MCF 10A (cell line): Measurements from ENCODE around the gene ST3GAL6. TPM values are rescaled to one million over a fixed set of nuclear protein-coding genes. Genes with fewer than 3 reads are reported as not detected.

Experiments
- BruUV-seq: library from RNA; stranded (reverse); fragments of 400-500 nt; replicated peaks from 2 replicates; lab custom pipeline; 2021; lab: Mats Ljungman, UMichigan
- CTCF ChIA-PET: fragments of 300-600 bp; sonication (Branson Sonifier 250); formaldehyde crosslinking; extraction: SDS; loops from one replicate; lab custom pipeline; 2021; ENCODE audit warnings: antibody characterized with exemption, inconsistent platforms; lab: Yijun Ruan, JAX
- POLR2A ChIA-PET: fragments of 300-600, 350-650 bp; sonication (Branson Sonifier 250); formaldehyde crosslinking; extraction: SDS; loops from one replicate; lab custom pipeline; 2020; ENCODE audit warnings: antibody characterized with exemption, inconsistent platforms; lab: Yijun Ruan, JAX
- DNase-seq: peaks from one replicate; pipeline ENCODE4 v3.0.0-alpha.2; 2018; ENCODE audit not compliant: unreplicated experiment
- H3K27ac Mint-ChIP-seq: one replicate; pipeline ENCODE4 v1.8.0; 2022; ENCODE audit warnings: mild to moderate bottlenecking, low read depth, mixed read lengths; ENCODE audit not compliant: unreplicated experiment
- H3K27me3 Mint-ChIP-seq: one replicate; pipeline ENCODE4 v1.8.0; 2022; ENCODE audit warnings: mixed read lengths; ENCODE audit not compliant: insufficient read depth, unreplicated experiment
- H3K36me3 Mint-ChIP-seq: one replicate; pipeline ENCODE4 v1.8.0; 2022; ENCODE audit warnings: mild to moderate bottlenecking, moderate library complexity, mixed read lengths; ENCODE audit not compliant: insufficient read depth, unreplicated experiment
- H3K4me1 Mint-ChIP-seq: one replicate; pipeline ENCODE4 v1.8.0; 2022; ENCODE audit warnings: mixed read lengths; ENCODE audit not compliant: insufficient read depth, unreplicated experiment
- H3K4me3 Mint-ChIP-seq: one replicate; pipeline ENCODE4 v1.8.0; 2022; ENCODE audit warnings: mild to moderate bottlenecking, moderate library complexity, mixed read lengths; ENCODE audit not compliant: unreplicated experiment
- H3K9me3 Mint-ChIP-seq: one replicate; pipeline ENCODE4 v1.8.0; 2022; ENCODE audit warnings: mixed read lengths; ENCODE audit not compliant: unreplicated experiment
- intact Hi-C: fragments of 100-400 bp; cut with micrococcal nuclease; formaldehyde crosslinking; loops from 2 replicates; pipeline ENCODE4 v1.14.1; 2022
- total RNA-seq: library from RNA; stranded (reverse); gene quantifications from 2 replicates; pipeline ENCODE4 v1.2.3, GENCODE V29; 2022
- TF ChIP-seq, protein P1 (sequence below): fragments of 200-600 bp; IDR thresholded peaks from one replicate; pipeline ENCODE4 v1.8.0; 2022; ENCODE audit warnings: antibody characterized with exemption, mild to moderate bottlenecking; ENCODE audit not compliant: unreplicated experiment

ST3GAL6 gene
- total RNA-seq, 1 experiment from 2014 or later = 1.2 TPM

DNA sequence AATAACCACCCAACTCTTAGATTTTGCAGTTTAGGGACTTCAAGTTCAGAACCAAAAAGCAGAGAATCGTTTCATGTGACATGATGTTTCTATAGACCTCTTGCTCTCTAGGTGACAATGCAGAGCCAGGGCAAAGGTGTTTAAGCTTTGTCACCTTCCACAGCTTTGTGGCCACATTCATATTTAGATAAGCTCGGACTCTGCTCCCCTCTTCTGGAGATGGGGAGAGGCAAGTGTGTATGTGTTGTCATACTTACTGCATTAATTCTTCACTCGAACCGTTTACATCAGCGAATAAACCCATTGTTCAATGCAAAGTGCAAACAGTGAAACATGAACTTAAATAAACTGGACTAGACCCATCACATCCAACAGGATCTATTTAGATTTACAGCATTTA is 33.2 kb downstream of the ST3GAL6 start:
- Mint-ChIP-seq H3K36me3 (peaks cover 47% of the 10 kb centered on the region), H3K4me3 (no peak overlapping the region), H3K27me3 (no peaks in the 10 kb centered on the region), H3K9me3 (no peaks in the 10 kb centered on the region), H3K4me1 (peaks cover 12% of the 10 kb centered on the region), H3K27ac (no peak overlapping the region)
- CTCF ChIA-PET = interaction anchor here (1.1 kb wide), 1 partner anchor 200 kb away, joined by 5 read pairs; no protein-coding TSS in a partner anchor
- POLR2A ChIA-PET = interaction anchor here (1.0 kb wide), 1 partner anchor 10 kb away, joined by 3 read pairs; no protein-coding TSS in a partner anchor
- intact Hi-C loops = no loop called here
- BruUV-seq = no TSS peak
- no peak for DNase-seq
- TF ChIP-seq, protein P1, sequence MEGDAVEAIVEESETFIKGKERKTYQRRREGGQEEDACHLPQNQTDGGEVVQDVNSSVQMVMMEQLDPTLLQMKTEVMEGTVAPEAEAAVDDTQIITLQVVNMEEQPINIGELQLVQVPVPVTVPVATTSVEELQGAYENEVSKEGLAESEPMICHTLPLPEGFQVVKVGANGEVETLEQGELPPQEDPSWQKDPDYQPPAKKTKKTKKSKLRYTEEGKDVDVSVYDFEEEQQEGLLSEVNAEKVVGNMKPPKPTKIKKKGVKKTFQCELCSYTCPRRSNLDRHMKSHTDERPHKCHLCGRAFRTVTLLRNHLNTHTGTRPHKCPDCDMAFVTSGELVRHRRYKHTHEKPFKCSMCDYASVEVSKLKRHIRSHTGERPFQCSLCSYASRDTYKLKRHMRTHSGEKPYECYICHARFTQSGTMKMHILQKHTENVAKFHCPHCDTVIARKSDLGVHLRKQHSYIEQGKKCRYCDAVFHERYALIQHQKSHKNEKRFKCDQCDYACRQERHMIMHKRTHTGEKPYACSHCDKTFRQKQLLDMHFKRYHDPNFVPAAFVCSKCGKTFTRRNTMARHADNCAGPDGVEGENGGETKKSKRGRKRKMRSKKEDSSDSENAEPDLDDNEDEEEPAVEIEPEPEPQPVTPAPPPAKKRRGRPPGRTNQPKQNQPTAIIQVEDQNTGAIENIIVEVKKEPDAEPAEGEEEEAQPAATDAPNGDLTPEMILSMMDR = no peak

DNA sequence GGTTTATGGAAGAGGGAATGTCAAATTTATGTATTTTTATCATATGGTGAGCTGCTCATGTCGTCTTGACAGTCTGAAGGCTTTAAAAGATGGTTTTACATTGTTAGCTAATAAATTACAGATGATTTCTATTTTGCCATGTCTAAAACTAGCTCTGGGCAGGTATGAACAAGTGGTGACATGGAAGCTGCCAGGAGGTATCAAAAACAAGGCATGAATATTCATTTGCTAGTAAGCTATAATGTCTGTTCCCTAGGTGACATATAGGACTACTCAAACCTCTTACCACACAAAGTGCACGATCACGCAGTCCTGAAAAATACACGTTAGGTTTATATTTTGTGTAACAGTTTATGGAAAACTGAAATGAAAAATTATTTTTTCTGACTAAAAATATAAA is 34.8 kb downstream of the ST3GAL6 start:
- no peak for DNase-seq
- intact Hi-C loops = no loop called here
- H3K9me3 Mint-ChIP-seq = no peaks in the 10 kb centered on the region
- peaks cover 46% of the 10 kb centered on the region for H3K36me3 Mint-ChIP-seq
- TF ChIP-seq, protein P1 = no peak
- no peak overlapping the region for H3K4me3 Mint-ChIP-seq
- ChIA-PET POLR2A (interaction anchor here (1.6 kb wide), 2 partner anchors 9 to 196 kb away, joined by 4 to 5 read pairs; no protein-coding TSS in a partner anchor), CTCF (interaction anchor here (0.6 to 2.7 kb wide), 7 partner anchors 15 to 963 kb away, joined by 3 to 25 read pairs (median 5); no protein-coding TSS in a partner anchor)
- no peaks in the 10 kb centered on the region for H3K27me3 Mint-ChIP-seq
- BruUV-seq = no TSS peak
- peaks cover 5% of the 10 kb centered on the region for H3K4me1 Mint-ChIP-seq
- H3K27ac Mint-ChIP-seq = no peak overlapping the region

DNA sequence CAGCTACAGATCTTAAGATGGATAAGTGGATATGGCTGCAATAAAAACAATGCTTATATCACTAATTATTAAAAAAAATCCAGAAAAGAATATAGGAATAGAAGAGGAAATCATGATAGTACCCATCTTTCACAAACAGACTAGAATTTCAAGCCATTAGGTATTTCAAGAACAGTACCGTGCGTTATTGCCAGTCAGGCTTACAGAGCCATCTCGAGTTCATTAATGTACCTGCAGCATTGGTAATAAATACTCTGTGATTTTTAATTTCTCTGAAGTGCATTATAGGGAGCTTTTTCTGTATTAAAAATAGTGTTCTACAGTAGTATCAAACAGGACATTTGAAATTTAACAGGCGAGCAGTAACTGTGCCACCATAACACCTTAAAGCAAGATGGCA is 35.7 kb downstream of the ST3GAL6 start:
- intact Hi-C loops = no loop called here
- peaks cover 5% of the 10 kb centered on the region for H3K4me1 Mint-ChIP-seq
- TF ChIP-seq, protein P1 = no peak
- H3K27me3 Mint-ChIP-seq = no peaks in the 10 kb centered on the region
- H3K4me3 Mint-ChIP-seq = no peak overlapping the region
- peaks cover 54% of the 10 kb centered on the region for H3K36me3 Mint-ChIP-seq
- ChIA-PET POLR2A (interaction anchor here (1.6 kb wide), 2 partner anchors 10 to 197 kb away, joined by 4 to 5 read pairs; no protein-coding TSS in a partner anchor), CTCF (interaction anchor here (0.5 to 2.7 kb wide), 8 partner anchors 15 to 203 kb away, joined by 3 to 25 read pairs (median 5); no protein-coding TSS in a partner anchor)
- BruUV-seq = no TSS peak
- no peak for DNase-seq
- H3K9me3 Mint-ChIP-seq = no peaks in the 10 kb centered on the region
- H3K27ac Mint-ChIP-seq = no peak overlapping the region

DNA sequence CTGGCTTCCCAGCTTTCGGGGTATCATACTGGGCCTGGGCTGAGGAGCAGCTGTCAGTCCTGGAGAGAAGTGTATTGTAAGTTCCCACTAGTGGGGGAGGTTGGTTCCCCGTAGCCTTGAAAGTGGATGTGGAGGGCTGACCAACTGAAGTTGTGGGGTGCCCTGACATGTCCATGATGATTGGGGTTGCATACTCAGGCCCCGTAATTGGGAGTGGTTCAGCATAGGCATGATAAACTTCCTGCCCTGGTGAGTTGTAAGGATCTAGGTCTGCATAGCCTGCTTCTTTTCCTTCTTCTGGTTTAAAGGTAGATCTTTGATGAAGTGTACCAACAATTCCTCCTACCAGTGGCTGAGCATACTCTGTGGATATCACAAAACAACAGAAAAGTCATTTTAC is 36.3 kb downstream of the ST3GAL6 start:
- POLR2A ChIA-PET = interaction anchor here (0.7 kb wide), 1 partner anchor 992 kb away, joined by 4 read pairs; no protein-coding TSS in a partner anchor

More for the DNA sequence above, 36.3 kb downstream of the ST3GAL6 start:
- DNase-seq = no peak
- intact Hi-C loops = no loop called here
- no TSS peak for BruUV-seq
- TF ChIP-seq, protein P1 = no peak
- Mint-ChIP-seq H3K4me3 (no peak overlapping the region), H3K36me3 (peaks cover 59% of the 10 kb centered on the region), H3K4me1 (peaks cover 5% of the 10 kb centered on the region), H3K27me3 (no peaks in the 10 kb centered on the region), H3K27ac (peak overlapping the region; percentile 62), H3K9me3 (peaks cover 3% of the 10 kb centered on the region)
- CTCF ChIA-PET = interaction anchor here (0.5 to 2.7 kb wide), 6 partner anchors 17 to 204 kb away, joined by 3 to 25 read pairs (median 4); no protein-coding TSS in a partner anchor
